IMR-90 (cell line): ENCODE data around the gene NDUFB11.

Source experiments
- MAFK ChIP-seq: IDR thresholded peaks from 2 replicates; pipeline ENCODE4 v1.6.1; 2012; ENCODE audit warnings: low read depth, low read length, improper control_type of control experiment
- TF ChIP-seq, protein P1 (sequence below): conservative IDR thresholded peaks from 2 replicates; pipeline ENCODE4 v1.5.1; 2012; ENCODE audit warnings: mild to moderate bottlenecking, low read depth, low read length, improper control_type of control experiment

DNA sequence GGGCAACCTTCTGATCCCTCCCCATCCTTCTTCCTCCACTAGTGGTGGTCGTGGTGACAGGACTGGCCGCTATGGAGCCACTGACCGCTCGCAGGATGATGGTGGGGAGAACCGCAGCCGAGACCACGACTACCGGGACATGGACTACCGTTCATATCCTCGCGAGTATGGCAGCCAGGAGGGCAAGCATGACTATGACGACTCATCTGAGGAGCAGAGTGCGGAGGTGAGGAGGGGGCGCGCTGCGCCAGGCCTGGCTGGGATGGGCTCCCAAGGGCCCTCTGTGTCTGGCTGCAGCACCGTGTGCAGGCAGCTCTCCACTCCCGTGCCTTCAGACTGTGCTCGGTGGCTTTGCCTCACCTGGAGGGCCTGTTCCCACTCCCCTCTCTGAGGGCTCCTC lies 24.8 kb upstream of the NDUFB11 start:
- TF ChIP-seq, protein P1, sequence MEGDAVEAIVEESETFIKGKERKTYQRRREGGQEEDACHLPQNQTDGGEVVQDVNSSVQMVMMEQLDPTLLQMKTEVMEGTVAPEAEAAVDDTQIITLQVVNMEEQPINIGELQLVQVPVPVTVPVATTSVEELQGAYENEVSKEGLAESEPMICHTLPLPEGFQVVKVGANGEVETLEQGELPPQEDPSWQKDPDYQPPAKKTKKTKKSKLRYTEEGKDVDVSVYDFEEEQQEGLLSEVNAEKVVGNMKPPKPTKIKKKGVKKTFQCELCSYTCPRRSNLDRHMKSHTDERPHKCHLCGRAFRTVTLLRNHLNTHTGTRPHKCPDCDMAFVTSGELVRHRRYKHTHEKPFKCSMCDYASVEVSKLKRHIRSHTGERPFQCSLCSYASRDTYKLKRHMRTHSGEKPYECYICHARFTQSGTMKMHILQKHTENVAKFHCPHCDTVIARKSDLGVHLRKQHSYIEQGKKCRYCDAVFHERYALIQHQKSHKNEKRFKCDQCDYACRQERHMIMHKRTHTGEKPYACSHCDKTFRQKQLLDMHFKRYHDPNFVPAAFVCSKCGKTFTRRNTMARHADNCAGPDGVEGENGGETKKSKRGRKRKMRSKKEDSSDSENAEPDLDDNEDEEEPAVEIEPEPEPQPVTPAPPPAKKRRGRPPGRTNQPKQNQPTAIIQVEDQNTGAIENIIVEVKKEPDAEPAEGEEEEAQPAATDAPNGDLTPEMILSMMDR = no peak
- TF ChIP-seq MAFK = no peak
